Mesendoderm (in vitro differentiated cells): Measurements from ENCODE around the gene PFKFB4. TPM values are rescaled to one million over a fixed set of nuclear protein-coding genes. Genes with fewer than 3 reads are reported as not detected.

Source experiments
- DNase-seq: peaks from one replicate; pipeline ENCODE4 v3.0.0; 2013
- H2AK5ac ChIP-seq: 2 replicates; pipeline ENCODE4 v1.6.1; 2013; ENCODE audit warnings: low read length, inconsistent platforms
- H2BK120ac ChIP-seq: 2 replicates; pipeline ENCODE4 v1.6.1; 2013; ENCODE audit warnings: low read depth, mild to moderate bottlenecking, low read length, moderate library complexity, mixed read lengths
- H2BK15ac ChIP-seq: replicated peaks from 2 replicates; pipeline ENCODE4 v1.6.1; 2013; ENCODE audit warnings: low read depth, mild to moderate bottlenecking, moderate library complexity
- H2BK5ac ChIP-seq: 2 replicates; pipeline ENCODE4 v1.6.1; 2013; ENCODE audit warnings: low read length, inconsistent platforms
- H3K18ac ChIP-seq: 2 replicates; pipeline ENCODE4 v1.6.1; 2013; ENCODE audit warnings: mild to moderate bottlenecking, low read length, mixed read lengths
- H3K23ac ChIP-seq: one replicate; pipeline ENCODE4 v1.6.1; 2013; ENCODE audit warnings: low read length
- H3K27ac ChIP-seq: 2 replicates; pipeline ENCODE4 v1.5.1; 2013; ENCODE audit warnings: low read depth, mild to moderate bottlenecking, inconsistent platforms, low read length, moderate library complexity
- H3K27me3 ChIP-seq: 2 replicates; pipeline ENCODE4 v1.6.1; 2013; ENCODE audit warnings: low read length, control low read depth, mild to moderate bottlenecking, inconsistent platforms; ENCODE audit not compliant: insufficient read depth, poor library complexity
- H3K36me3 ChIP-seq: 2 replicates; pipeline ENCODE4 v1.6.1; 2013; ENCODE audit warnings: low read length, inconsistent platforms; ENCODE audit not compliant: control insufficient read depth, insufficient read depth
- H3K4ac ChIP-seq: one replicate; pipeline ENCODE4 v1.6.1; 2013; ENCODE audit warnings: low read depth, mild to moderate bottlenecking, low read length, moderate library complexity
- H3K4me1 ChIP-seq: 2 replicates; pipeline ENCODE4 v1.6.1; 2013; ENCODE audit warnings: low read depth, low read length, inconsistent platforms; ENCODE audit not compliant: control insufficient read depth
- H3K4me2 ChIP-seq: 2 replicates; pipeline ENCODE4 v1.6.1; 2013; ENCODE audit warnings: low read length
- H3K4me3 ChIP-seq: 2 replicates; pipeline ENCODE4 v1.5.1; 2013; ENCODE audit warnings: mild to moderate bottlenecking, low read length
- H3K56ac ChIP-seq: one replicate; pipeline ENCODE4 v1.6.1; 2013; ENCODE audit warnings: low read length
- H3K79me1 ChIP-seq: 2 replicates; pipeline ENCODE4 v1.6.1; 2013; ENCODE audit warnings: low read length, inconsistent platforms
- H3K79me2 ChIP-seq: 2 replicates; pipeline ENCODE4 v1.6.1; 2013; ENCODE audit warnings: mild to moderate bottlenecking, low read length; ENCODE audit not compliant: control insufficient read depth, insufficient read depth
- H3K9ac ChIP-seq: 2 replicates; pipeline ENCODE4 v1.6.1; 2013; ENCODE audit warnings: low read length, inconsistent platforms
- H4K5ac ChIP-seq: one replicate; pipeline ENCODE4 v1.6.1; 2013; ENCODE audit warnings: low read length
- H4K8ac ChIP-seq: one replicate; pipeline ENCODE4 v1.6.1; 2013; ENCODE audit warnings: low read depth, mild to moderate bottlenecking, control low read depth, low read length, moderate library complexity
- WGBS: extraction: QIAGEN DNeasy Blood & Tissue Kit; methylation state at CpG from one replicate; pipeline ENCODE4 v1.1.7; 2013; ENCODE audit warnings: low lambda C conversion rate, missing lambda C conversion rate; ENCODE audit not compliant: insufficient coverage; ENCODE audit errors: extremely low coverage; 5-methylcytosine and 5-hydroxymethylcytosine counted together
- polyA plus RNA-seq, 2 experiments: library from polyadenylated mRNA; stranded (reverse); fragments of 200-250 nt; gene quantifications; one replicate each; pipeline ENCODE4 v1.2.3, GENCODE V29; 2013

Gene PFKFB4
- polyA plus RNA-seq (2013, experiment 1 of 2): 3.7 TPM
- polyA plus RNA-seq (2013, experiment 2 of 2): 4.3 TPM

- peak within 1 kb of the TSS; percentile 34 for H3K27ac ChIP-seq
- H2BK15ac ChIP-seq: no peak within 1 kb of the TSS
- H3K4me3 ChIP-seq: peak within 1 kb of the TSS; percentile 83
- H3K79me1 ChIP-seq: peaks cover 8% of the 10 kb centered on the region
- H3K56ac ChIP-seq: peak within 1 kb of the TSS; percentile 91
- H2BK120ac ChIP-seq: no peak within 1 kb of the TSS
- peak; percentile 100 for DNase-seq
- H3K27me3 ChIP-seq: no peaks in the 10 kb centered on the region
- peak within 1 kb of the TSS; percentile 31 for H3K18ac ChIP-seq
- H2BK5ac ChIP-seq: no peak within 1 kb of the TSS
- H3K9ac ChIP-seq: peak within 1 kb of the TSS; percentile 78
- no CpG with 5 or more reads among the region's 53 CpGs for WGBS
- H3K4ac ChIP-seq: no peak within 1 kb of the TSS
- H4K5ac ChIP-seq: no peak within 1 kb of the TSS
- no peaks in the 10 kb centered on the region for H3K36me3 ChIP-seq
- H3K4me2 ChIP-seq: peak within 1 kb of the TSS; percentile 90
- H3K4me1 ChIP-seq: peaks cover 8% of the 10 kb centered on the region
- H3K79me2 ChIP-seq: no peaks in the 10 kb centered on the region
- H2AK5ac ChIP-seq: no peak within 1 kb of the TSS
- H4K8ac ChIP-seq: no peak within 1 kb of the TSS
- H3K23ac ChIP-seq: no peak within 1 kb of the TSS
Measured at GRCh38 chr3:48556796-48557626, at the start of gene PFKFB4. TSS of gene PFKFB4 (minus strand) at chr3:48556803. CDS start at chr3:48556777, 26 bp downstream.

- no peak overlapping the region for H3K27ac ChIP-seq
- H2BK120ac ChIP-seq: no peak overlapping the region
- H2BK15ac ChIP-seq: no peak overlapping the region
- no peak overlapping the region for H4K8ac ChIP-seq
- no peak for DNase-seq
- H3K36me3 ChIP-seq: peaks cover 47% of the 10 kb centered on the region
- H3K4me3 ChIP-seq: no peak overlapping the region
- no peak overlapping the region for H3K4ac ChIP-seq
- no peak overlapping the region for H4K5ac ChIP-seq
- H3K4me2 ChIP-seq: no peak overlapping the region
- WGBS: no CpG with 5 or more reads among the region's 2 CpGs
- H2AK5ac ChIP-seq: no peak overlapping the region
- peaks cover 3% of the 10 kb centered on the region for H3K79me1 ChIP-seq
- H3K9ac ChIP-seq: no peak overlapping the region
- no peak overlapping the region for H2BK5ac ChIP-seq
- H3K79me2 ChIP-seq: no peaks in the 10 kb centered on the region
- H3K18ac ChIP-seq: no peak overlapping the region
- no peak overlapping the region for H3K23ac ChIP-seq
- H3K4me1 ChIP-seq: no peaks in the 10 kb centered on the region
- no peaks in the 10 kb centered on the region for H3K27me3 ChIP-seq
- H3K56ac ChIP-seq: no peak overlapping the region
Measured at GRCh38 chr3:48601622-48601994, 45.0 kb upstream of the PFKFB4 start.

DNA sequence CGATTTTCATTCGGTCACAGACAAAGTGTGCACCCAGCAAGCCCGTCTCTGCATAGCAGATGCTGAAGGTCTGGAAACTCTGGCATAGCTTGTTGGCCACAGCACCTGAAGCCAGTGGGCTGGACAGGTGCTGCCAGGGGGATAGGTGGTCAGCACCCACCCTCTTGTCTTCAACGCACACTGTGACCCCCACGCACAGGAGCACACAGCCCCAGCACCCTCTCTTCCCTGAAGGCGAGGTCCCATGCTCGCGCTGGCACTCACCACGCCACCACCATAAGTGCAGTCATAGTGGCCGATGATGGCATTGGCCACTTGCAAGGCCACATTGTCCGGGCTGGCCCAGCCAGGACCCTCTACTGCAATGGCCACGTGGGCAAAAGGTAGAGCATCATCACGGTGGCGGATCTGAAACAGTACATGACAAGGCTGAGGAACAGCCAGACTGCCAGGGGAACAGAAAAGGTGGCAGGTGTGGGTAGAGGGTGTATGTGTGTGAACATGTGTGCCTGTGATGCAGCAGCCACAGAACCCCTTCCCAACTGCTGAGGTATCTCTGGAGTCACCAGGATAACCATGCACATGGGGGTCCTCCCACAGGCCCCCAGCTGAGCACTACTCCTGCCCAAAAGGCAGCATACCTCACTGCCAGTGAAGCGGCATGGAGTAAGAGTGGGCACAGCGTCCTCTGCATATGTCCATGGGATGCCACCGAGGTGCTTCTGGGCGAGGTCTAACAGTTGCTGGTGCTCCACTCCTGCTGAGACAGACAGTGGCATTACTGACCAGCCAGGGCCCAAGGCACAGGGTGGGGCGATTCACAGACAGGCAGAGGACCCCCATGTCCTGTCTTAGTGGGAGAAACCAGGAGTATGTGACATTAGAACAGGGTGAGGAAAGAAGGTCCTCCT is 44.4 kb upstream of the PFKFB4 start:
- H3K4me2 ChIP-seq: no peak overlapping the region
- H3K27me3 ChIP-seq: no peaks in the 10 kb centered on the region
- no peak overlapping the region for H2BK120ac ChIP-seq
- no peaks in the 10 kb centered on the region for H3K79me2 ChIP-seq
- no peak overlapping the region for H2AK5ac ChIP-seq
- no peak overlapping the region for H3K4ac ChIP-seq
- no peak for DNase-seq
- no peak overlapping the region for H2BK5ac ChIP-seq
- no CpG with 5 or more reads among the region's 19 CpGs for WGBS
- no peak overlapping the region for H3K23ac ChIP-seq
- no peak overlapping the region for H3K4me3 ChIP-seq
- H3K4me1 ChIP-seq: peaks cover 2% of the 10 kb centered on the region
- no peak overlapping the region for H3K18ac ChIP-seq
- no peak overlapping the region for H4K8ac ChIP-seq
- no peak overlapping the region for H4K5ac ChIP-seq
- H3K36me3 ChIP-seq: peaks cover 47% of the 10 kb centered on the region
- no peak overlapping the region for H2BK15ac ChIP-seq
- no peak overlapping the region for H3K27ac ChIP-seq
- H3K56ac ChIP-seq: no peak overlapping the region
- peaks cover 3% of the 10 kb centered on the region for H3K79me1 ChIP-seq
- H3K9ac ChIP-seq: no peak overlapping the region

DNA sequence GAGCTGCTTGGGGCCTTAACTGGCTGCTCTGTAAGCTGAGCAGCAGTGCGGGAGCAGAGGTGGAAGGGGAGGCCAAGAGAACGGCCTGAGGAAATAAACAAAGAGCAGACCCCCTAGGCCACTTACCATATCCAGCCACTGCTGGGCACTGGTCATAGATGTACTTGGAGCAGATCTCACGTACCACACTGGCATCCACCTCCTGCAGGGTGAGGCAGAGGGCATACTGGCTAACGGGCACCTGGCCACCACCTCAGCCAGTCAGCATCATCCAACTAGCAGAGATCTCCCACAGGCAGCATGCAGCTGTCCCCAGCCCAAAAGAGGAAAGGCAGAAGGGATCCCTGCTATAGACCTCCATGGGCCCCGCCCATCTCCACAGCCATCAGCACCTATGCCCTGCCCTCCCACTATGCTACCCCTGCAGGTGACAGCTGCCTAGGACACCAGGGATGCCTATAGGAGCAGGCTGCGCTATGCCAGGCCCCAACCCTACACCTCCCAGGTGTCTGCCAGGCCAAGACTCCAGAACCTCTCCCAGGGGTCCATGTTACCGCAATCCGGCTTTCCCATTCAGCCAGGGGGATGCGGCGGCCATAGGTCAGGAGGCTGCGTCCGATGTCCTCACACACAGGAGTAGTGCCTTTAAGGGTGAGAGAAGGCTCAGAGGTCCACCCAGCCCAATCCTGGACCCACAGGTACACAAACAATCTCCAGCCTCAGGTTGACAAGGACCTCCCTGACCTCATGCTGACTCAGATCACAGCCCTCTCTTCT is 43.1 kb upstream of the PFKFB4 start:
- no peak for DNase-seq
- peaks cover 9% of the 10 kb centered on the region for H3K4me1 ChIP-seq
- no peak overlapping the region for H3K56ac ChIP-seq
- H3K4me2 ChIP-seq: no peak overlapping the region
- H3K4me3 ChIP-seq: no peak overlapping the region
- no peaks in the 10 kb centered on the region for H3K27me3 ChIP-seq
- H3K36me3 ChIP-seq: peaks cover 41% of the 10 kb centered on the region
- no peak overlapping the region for H2BK15ac ChIP-seq
- no peak overlapping the region for H3K4ac ChIP-seq
- H3K18ac ChIP-seq: no peak overlapping the region
- no peak overlapping the region for H2AK5ac ChIP-seq
- no CpG with 5 or more reads among the region's 12 CpGs for WGBS
- no peak overlapping the region for H3K9ac ChIP-seq
- no peaks in the 10 kb centered on the region for H3K79me2 ChIP-seq
- no peak overlapping the region for H2BK120ac ChIP-seq
- H3K79me1 ChIP-seq: peaks cover 3% of the 10 kb centered on the region
- H3K23ac ChIP-seq: no peak overlapping the region
- H4K8ac ChIP-seq: no peak overlapping the region
- H4K5ac ChIP-seq: no peak overlapping the region
- no peak overlapping the region for H3K27ac ChIP-seq
- H2BK5ac ChIP-seq: no peak overlapping the region

GRCh38 chr3:48599077-48599501 is 42.5 kb upstream of the PFKFB4 start:
- Histone ChIP-seq H3K9ac (no peak overlapping the region), H4K8ac (no peak overlapping the region), H3K23ac (no peak overlapping the region), H3K36me3 (peaks cover 36% of the 10 kb centered on the region), H2BK15ac (no peak overlapping the region), H4K5ac (no peak overlapping the region), H3K27me3 (no peaks in the 10 kb centered on the region), H3K4me3 (no peak overlapping the region), H3K4ac (no peak overlapping the region), H3K56ac (no peak overlapping the region), H3K27ac (peak overlapping the region; percentile 23), H3K4me2 (no peak overlapping the region), H3K79me1 (peaks cover under 1% of the 10 kb centered on the region), H3K79me2 (no peaks in the 10 kb centered on the region), H2BK120ac (no peak overlapping the region), H2AK5ac (no peak overlapping the region), H3K18ac (no peak overlapping the region), H3K4me1 (peaks cover 9% of the 10 kb centered on the region), H2BK5ac (no peak overlapping the region)
- DNase-seq: no peak
- no CpG with 5 or more reads among the region's 11 CpGs for WGBS
